Loucy (cell line): ENCODE measurements around the gene EXO5.

Source experiments
- EZH2phosphoT487 ChIP-seq: fragments of 200-600 bp; IDR thresholded peaks from 2 replicates; pipeline ENCODE4 v1.6.1; 2018; ENCODE audit warnings: antibody characterized with exemption, mild to moderate bottlenecking, moderate library complexity, borderline replicate concordance
- TF ChIP-seq, protein P1 (sequence below): fragments of 200-600 bp; sonication (generic); conservative IDR thresholded peaks from 2 replicates; pipeline ENCODE4 v1.5.1; 2014; ENCODE audit warnings: mild to moderate bottlenecking, antibody characterized with exemption, low read length

DNA sequence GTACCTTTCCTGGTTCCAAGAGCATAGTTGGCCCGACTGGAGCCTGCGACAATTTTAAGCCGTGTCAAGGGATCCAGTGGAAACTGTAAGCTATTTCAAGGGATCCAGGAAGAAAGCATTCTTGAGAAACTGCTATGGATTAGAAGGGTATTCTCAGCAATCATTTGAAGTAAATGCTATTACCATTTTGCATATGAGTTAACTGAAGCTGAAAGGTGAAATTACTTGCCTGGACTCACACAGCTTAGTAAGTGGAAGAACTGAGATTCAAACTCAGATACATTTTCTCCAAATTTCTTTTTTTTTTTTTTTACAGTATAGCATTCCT is 23.5 kb downstream of the EXO5 start:
- TF ChIP-seq, protein P1, sequence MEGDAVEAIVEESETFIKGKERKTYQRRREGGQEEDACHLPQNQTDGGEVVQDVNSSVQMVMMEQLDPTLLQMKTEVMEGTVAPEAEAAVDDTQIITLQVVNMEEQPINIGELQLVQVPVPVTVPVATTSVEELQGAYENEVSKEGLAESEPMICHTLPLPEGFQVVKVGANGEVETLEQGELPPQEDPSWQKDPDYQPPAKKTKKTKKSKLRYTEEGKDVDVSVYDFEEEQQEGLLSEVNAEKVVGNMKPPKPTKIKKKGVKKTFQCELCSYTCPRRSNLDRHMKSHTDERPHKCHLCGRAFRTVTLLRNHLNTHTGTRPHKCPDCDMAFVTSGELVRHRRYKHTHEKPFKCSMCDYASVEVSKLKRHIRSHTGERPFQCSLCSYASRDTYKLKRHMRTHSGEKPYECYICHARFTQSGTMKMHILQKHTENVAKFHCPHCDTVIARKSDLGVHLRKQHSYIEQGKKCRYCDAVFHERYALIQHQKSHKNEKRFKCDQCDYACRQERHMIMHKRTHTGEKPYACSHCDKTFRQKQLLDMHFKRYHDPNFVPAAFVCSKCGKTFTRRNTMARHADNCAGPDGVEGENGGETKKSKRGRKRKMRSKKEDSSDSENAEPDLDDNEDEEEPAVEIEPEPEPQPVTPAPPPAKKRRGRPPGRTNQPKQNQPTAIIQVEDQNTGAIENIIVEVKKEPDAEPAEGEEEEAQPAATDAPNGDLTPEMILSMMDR, result no peak
- no peak for TF ChIP-seq EZH2phosphoT487
